ENCODE results near the gene EMP3. TPM values are rescaled to one million over a fixed set of nuclear protein-coding genes. Genes with fewer than 3 reads are reported as not detected.

Gene EMP3
- total and polyA plus RNA-seq, 2 of the 13 experiments (the other 11 are each of a cell fraction or from before 2014, with no cell fraction given) = 2.2 to 7.8 TPM

- TF ChIP-seq GMEB1 (CRISPR knock-in tag; IDR thresholded peaks at IDR 0.05; ENCODE audit: borderline replicate concordance) = no peak
- TF ChIP-seq HNRNPLL (IDR thresholded peaks at IDR 0.05; ENCODE audit: low read depth, low read length, poor library complexity, severe bottlenecking) = no peak
- no peak for TF ChIP-seq ZNF318 (CRISPR knock-in tag; IDR thresholded peaks at IDR 0.05)
- no peak for TF ChIP-seq AHDC1 (CRISPR knock-in tag; IDR thresholded peaks at IDR 0.05; ENCODE audit: borderline replicate concordance)
- TF ChIP-seq THAP11 (CRISPR knock-in tag; IDR thresholded peaks at IDR 0.05) = 0 out of 2 replicates have a peak, but pooled peaks have one; percentile 16
- no peak for TF ChIP-seq ZNF251 (CRISPR knock-in tag; IDR thresholded peaks at IDR 0.05)
- 0 out of 2 replicates have a peak, but pooled peaks have one; percentile 29 for TF ChIP-seq ZMYM3 (CRISPR knock-in tag; IDR thresholded peaks at IDR 0.05)
- TF ChIP-seq SIN3A (IDR thresholded peaks at IDR 0.05; ENCODE audit: borderline replicate concordance, low read depth, low read length) = no peak
- TF ChIP-seq ZNF75D (CRISPR knock-in tag; IDR thresholded peaks at IDR 0.05; ENCODE audit: borderline replicate concordance) = no peak
- TF ChIP-seq SNAI1 (CRISPR knock-in tag; IDR thresholded peaks at IDR 0.05; ENCODE audit: borderline replicate concordance) = no peak
- TF ChIP-seq IKZF4 (CRISPR knock-in tag; IDR thresholded peaks at IDR 0.05; ENCODE audit: borderline replicate concordance, low read depth, not compliant biosample characterization) = no peak
- TF ChIP-seq MYNN (CRISPR knock-in tag; IDR thresholded peaks at IDR 0.05; ENCODE audit: low read depth) = no peak
- TF ChIP-seq DNMT1 (CRISPR knock-in tag; IDR thresholded peaks at IDR 0.05) = no peak
These were observed 29.9 kb upstream of the EMP3 start (continued) for GRCh38 chr19:48295458-48295857.
